AG04450 (cell line): Measurements from ENCODE around the gene FRAS1. TPM values are rescaled to one million over a fixed set of nuclear protein-coding genes. Genes with fewer than 3 reads are reported as not detected.

Source experiments
- CTCF ChIA-PET: fragments of 300-600, 350-600 bp; formaldehyde crosslinking; extraction: SDS; loops from one replicate; lab custom pipeline; 2022; ENCODE audit warnings: antibody characterized with exemption, inconsistent platforms; lab: Charles Lee
- POLR2A ChIA-PET: fragments of 350-600 bp; formaldehyde crosslinking; extraction: SDS; loops from one replicate; lab custom pipeline; 2021; ENCODE audit warnings: antibody characterized with exemption, inconsistent platforms; lab: Yijun Ruan, JAX
- DNase-seq: peaks from one replicate; pipeline ENCODE4 v3.0.0-alpha.2; 2011; ENCODE audit warnings: low read depth, low spot score
- H3K27ac ChIP-seq: one replicate; pipeline ENCODE4 v1.5.1; 2012; ENCODE audit warnings: low read depth, low read length, control low read depth
- H3K27me3 ChIP-seq: one replicate; pipeline ENCODE4 v1.6.0; 2012; ENCODE audit warnings: low read length; ENCODE audit not compliant: control insufficient read depth, insufficient read depth
- H3K4me3 ChIP-seq: 2 replicates; pipeline ENCODE4 v1.5.1; 2011; ENCODE audit warnings: mild to moderate bottlenecking, low read depth, low read length, control low read depth
- H3K9me3 ChIP-seq: 2 replicates; pipeline ENCODE4 v1.5.1; 2012; ENCODE audit warnings: low read length; ENCODE audit not compliant: control insufficient read depth, insufficient read depth
- CTCF ChIP-seq: IDR thresholded peaks from 2 replicates; pipeline ENCODE4 v1.5.1; 2011; ENCODE audit warnings: low read depth, low read length, control low read depth, inconsistent platforms
- polyA plus RNA-seq: library from polyadenylated mRNA; depleted of rRNA; stranded (reverse); fragments of >200 nt; gene quantifications from 2 replicates; pipeline ENCODE4 v1.2.3, GENCODE V29; 2011; rRNA removed
- small RNA-seq: library from RNA; depleted of rRNA; stranded (forward); fragments of <200 nt; gene quantifications from one replicate; pipeline ENCODE3, GENCODE V24; 2012; ENCODE audit warnings: low read depth; ENCODE audit not compliant: insufficient read length

The FRAS1 gene
- polyA plus RNA-seq, 1 experiment: 0.21 TPM

- no peak for TF ChIP-seq CTCF
- CTCF ChIA-PET: no interaction called here
- no peak for DNase-seq
- POLR2A ChIA-PET: no interaction called here
- Histone ChIP-seq H3K9me3 (no peaks in the 10 kb centered on the region), H3K27me3 (no peaks in the 10 kb centered on the region), H3K27ac (no peak overlapping the region), H3K4me3 (no peak overlapping the region)
Measured at GRCh38 chr4:78588894-78589545, 531.9 kb downstream of the FRAS1 start.

GRCh38 chr4:78591404-78591803 is 534.3 kb downstream of the FRAS1 start:
- no peak for TF ChIP-seq CTCF
- no peaks in the 10 kb centered on the region for H3K9me3 ChIP-seq
- H3K4me3 ChIP-seq: no peak overlapping the region
- CTCF ChIA-PET: interaction anchor here (1.1 to 1.5 kb wide), 3 partner anchors 12 to 75 kb away, joined by 3 to 5 read pairs (median 3); no protein-coding TSS in a partner anchor
- H3K27ac ChIP-seq: no peak overlapping the region
- POLR2A ChIA-PET: no interaction called here
- DNase-seq: no peak
- no peaks in the 10 kb centered on the region for H3K27me3 ChIP-seq

GRCh38 chr4:78592088-78592783 is 535.1 kb downstream of the FRAS1 start:
- ChIA-PET CTCF (interaction anchor here (0.6 to 1.5 kb wide), 5 partner anchors 10 to 300 kb away, joined by 3 to 6 read pairs (median 4); no protein-coding TSS in a partner anchor), POLR2A (interaction anchor here (0.6 kb wide), 1 partner anchor 16 kb away, joined by 3 read pairs; no protein-coding TSS in a partner anchor)
- Histone ChIP-seq H3K9me3 (no peaks in the 10 kb centered on the region), H3K27me3 (no peaks in the 10 kb centered on the region), H3K4me3 (no peak overlapping the region), H3K27ac (no peak overlapping the region)
- TF ChIP-seq CTCF: 0 out of 2 replicates have a peak, but pooled peaks have one; percentile 20
- DNase-seq: no peak

Small RNAs within 50 kb of the gene (small RNA-seq; reads per million reads assigned to genes)
- gene AC114801.3: not detected

Other genes starting within 250 kb of the FRAS1 start
- 10.7 and 11.2 TPM in 2 replicates for gene CNOT6L, start 238.0 kb upstream of the FRAS1 start, polyA plus RNA-seq
- gene MRPL1, start 194.5 kb upstream of the FRAS1 start, polyA plus RNA-seq: 30.9 and 49.9 TPM in 2 replicates